Left kidney (tissue), 2 donors: ENCODE data around the gene SIK2. TPM values are rescaled to one million over a fixed set of nuclear protein-coding genes. Genes with fewer than 3 reads are reported as not detected.
"Not testable (repeated sequence)": the region's sequence is repeated elsewhere in the genome, so short reads cannot be mapped to it uniquely, and the experiment has no call there.

ENCODE experiments used
- DNase-seq: peaks from one replicate; pipeline ENCODE4 v3.0.0-alpha.2; 2013
- polyA plus RNA-seq: library from polyadenylated mRNA; unstranded; fragments of 120-200 nt; gene quantifications from one replicate; pipeline ENCODE4 v1.2.1, GENCODE V29; 2013; ENCODE audit not compliant: insufficient read length

Gene SIK2
- polyA plus RNA-seq, 1 donor = 23.4 TPM

DNA sequence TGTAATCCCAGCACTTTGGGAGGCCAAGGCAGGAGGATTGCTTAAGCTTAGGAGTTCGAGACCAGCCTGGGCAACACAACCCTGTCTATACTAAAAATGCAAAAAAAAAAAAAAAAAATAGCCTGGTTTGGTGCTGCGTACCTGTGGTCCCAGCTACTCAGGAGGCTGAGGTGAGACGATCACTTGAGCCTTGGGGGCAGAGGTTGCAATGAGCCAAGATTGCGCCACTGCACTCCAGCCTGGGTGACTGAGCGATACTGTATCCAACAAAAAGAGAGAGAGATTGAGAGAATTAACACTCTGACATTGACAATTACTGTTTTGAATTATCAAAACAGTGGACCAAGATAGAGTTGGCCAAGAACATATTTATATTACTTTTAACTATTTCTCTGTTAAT lies 53.7 kb downstream of the SIK2 start:
- DNase-seq = no peak

DNA sequence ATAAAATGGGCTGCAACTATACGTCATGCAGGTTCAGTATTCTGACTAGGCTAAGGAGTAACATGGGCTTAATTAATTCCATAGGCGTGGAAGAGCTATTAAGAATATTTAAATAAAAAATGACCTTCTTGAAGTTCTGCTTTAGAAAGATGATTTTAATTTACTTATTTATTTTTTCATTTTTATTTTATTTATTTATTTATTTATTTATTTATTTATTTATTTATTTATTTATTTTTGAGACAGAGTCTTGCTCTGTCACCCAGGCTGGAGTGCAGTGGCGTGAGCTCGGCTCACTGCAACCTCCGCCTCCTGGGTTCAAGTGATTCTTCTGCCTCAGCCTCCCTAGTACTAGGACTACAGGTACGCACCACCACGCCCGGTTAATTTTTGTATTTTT lies 55.7 kb downstream of the SIK2 start:
- not testable (repeated sequence) for DNase-seq

GRCh38 chr11:111658493-111658892 lies 56.2 kb downstream of the SIK2 start:
- DNase-seq = not testable (repeated sequence)

DNA sequence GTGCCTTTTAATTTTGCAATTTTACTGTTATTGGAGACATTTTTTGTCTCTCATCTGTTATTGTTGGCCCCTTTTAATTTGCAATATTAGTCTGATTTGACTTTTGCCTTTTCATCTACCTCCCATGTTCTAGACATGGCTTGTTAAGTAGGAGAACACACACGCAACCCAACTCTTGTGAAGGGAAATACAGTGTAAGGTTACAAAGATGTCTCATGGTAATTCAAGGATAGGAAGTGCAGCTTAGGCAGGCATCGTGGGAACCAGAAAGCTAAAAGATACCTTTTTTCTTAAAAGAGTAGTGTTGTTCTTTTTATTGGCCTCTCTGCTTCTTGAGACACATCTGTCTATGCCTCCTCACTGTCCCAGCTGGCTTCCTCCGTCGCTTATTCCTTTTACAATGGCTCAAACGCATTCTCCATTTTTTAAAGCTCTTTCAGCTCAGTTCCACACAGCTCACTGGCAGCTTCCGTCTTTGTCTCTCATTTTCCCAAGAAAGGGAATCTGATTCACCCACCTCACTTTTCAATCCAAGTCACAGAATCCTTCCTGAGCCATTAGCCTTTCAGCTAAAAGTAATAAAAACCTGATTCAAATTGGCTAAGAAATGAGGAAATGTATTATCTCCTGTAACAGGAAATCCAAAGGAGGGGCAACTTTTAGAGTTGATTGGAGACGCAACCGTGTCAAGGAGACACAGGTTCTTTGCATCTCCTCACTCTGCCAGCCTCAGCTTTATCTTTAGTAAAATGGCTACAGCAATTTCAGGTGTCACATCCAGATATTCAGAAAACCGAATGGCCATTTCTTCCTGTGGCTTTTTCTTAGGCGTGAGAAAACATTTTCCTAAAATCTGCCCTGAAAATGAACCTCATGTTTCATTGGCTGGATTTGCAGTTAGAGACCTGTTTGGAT lies 57.2 kb downstream of the SIK2 start:
- DNase-seq = no peak

DNA sequence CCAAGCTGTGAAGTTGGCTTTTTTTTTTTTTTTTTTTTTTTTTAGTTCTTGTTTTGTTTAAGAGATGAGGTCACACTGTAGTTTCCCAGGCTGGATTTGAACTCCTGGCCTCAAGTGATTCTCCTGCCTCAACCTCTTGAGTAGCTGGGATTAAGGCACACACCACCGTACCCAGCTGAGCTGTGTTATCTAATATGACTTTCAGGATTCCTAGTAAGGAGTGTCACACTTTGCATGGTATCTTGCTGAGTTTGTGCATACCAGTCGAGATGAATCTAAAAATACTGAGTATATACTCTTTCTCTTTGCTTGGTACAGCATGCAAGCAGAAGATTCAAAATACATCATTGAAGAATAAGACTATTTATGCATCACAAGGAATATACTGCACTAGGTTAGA lies 58.6 kb downstream of the SIK2 start:
- no peak for DNase-seq

- no peak for DNase-seq
Observed at GRCh38 chr11:111663820-111664219, 61.6 kb downstream of the SIK2 start.

DNA sequence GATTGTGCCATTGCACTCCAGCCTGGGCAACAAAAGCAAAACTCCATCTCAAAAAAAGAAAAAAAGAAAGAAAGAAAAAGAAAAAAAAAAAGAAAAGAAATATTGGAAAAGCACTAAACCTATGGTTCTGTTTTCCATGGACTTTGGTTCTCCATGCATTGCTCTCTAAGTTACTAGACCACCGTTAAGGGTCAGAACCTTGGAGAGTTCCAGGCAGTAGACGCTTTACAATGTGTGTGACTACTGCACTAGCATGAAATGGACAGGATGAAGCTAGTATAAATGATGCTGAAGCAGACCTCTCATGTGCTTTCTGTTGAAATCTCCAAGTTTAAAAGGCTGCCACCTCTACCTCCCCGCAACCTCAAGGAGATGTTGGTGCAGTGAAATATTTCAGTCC lies 63.5 kb downstream of the SIK2 start:
- peak; percentile 74 for DNase-seq

GRCh38 chr11:111668980-111669379 lies 66.7 kb downstream of the SIK2 start:
- no peak for DNase-seq

DNA sequence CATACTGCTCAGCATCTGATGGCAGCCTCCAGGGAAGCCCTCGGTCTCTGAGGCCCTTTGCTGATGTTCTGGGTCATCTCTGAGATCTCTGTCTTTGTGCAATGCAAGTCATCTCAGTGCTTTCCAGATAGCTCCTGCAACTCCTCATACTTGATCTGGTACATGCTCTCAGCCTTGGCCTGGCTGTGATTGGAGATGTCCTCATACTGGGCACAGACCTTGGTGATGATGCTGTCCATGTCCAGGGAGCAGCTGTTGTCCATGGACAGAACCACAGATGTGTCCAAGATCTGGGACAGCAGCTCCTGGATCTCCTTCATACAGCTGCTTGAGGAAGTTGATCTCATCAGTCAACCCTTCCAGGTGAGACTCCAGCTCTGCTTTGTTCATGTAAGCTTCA lies 69.1 kb downstream of the SIK2 start:
- no peak for DNase-seq

GRCh38 chr11:111672949-111673348 lies 70.7 kb downstream of the SIK2 start:
- no peak for DNase-seq

DNA sequence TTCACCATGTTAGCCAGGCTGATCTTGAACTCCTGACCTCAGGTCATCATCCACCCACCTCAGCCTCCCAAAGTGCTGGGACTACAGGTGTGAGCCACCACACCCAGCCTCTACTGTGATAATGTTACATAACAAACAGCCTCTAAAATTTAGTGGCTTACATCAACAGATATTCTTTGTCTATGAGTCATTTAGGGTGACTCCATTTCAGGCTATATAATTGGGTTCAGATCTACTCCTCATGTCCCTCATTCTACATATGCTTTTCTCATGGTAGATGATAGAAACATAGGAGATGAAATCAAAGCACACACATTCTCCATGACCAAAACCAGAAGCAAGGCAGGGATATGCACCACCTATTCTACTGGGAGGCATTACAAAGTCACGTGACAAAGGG lies 72.7 kb downstream of the SIK2 start:
- no peak for DNase-seq

DNA sequence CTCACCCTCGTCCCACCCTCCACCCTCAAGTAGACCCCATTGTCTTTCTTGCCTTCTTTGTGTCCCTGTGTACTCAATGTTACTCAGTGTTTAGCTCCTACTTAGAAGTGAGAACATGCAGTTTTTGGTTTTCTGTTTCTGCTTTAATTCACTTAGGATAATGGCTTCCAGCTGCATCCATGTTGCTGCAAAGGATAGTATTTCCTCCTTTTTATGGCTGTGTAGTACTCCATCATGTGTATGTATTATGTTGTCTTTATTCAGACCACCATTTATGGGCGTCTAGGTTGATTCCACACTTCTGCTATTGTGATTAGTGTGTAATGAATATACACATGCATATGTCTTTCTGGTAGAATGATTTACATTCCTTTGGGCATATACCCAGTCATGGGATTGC lies 73.6 kb downstream of the SIK2 start:
- DNase-seq = no peak

DNA sequence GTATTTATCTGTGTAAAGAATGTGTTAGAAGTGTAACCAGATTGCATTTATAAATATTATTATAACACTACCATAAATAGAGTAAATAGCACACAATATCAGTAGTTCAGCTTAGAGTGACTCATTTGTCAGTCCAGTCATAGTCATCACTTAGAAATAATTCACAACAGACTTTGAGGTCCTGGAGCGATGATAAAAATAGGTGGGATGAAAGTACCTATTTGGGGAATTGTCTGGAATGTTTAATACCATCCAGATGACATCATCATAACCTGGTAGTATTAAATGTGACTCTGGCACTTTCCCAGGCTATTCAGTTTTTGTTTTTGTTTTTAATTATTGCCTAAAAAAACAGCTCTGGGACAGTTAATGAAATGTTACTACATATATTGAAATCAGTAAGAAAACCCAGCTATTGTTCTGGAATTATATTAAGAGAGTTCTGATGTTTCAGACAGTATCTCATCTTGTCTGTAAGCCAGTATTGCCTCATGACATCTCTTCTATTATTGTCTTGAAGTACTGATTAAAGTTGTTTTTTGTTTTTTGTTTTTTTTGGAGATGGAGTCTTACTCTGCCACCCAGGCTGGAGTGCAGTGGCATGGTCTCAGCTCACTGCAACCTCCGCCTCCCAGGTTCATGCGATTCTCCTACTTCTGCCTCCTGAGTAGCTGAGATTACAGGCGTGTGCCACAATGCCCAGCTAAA lies 74.8 kb downstream of the SIK2 start:
- DNase-seq = no peak

DNA sequence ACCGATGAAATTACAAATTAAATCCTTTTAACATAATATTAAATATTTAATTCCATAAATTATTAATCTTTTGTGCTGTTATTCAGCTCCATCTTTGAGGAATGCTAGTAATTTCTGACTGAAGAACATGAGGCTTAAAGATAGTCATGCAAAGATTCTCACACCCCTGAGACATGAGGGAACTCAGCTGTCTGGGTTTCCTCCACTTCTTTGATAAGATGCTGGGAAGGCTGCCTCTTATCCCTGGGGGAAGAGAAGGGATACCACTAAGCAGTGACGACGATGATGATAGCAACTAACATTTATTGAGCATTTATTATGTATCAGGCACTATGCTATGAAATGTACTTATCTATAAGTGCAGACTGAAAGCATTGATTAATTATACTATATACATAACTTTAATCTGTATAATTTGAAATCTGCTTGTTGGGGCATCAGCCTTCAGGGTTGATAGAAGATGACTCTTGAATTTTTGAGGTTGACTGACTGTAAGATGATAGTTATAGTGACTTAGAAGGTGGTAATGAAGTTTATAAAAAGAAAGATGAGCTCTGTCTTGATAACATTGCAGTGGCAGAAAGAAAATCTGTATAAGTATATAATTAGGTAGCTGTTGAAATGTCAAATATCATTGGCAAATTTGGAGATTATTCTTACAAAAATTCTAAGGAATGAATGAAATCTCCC lies 78.4 kb downstream of the SIK2 start:
- DNase-seq = no peak

DNA sequence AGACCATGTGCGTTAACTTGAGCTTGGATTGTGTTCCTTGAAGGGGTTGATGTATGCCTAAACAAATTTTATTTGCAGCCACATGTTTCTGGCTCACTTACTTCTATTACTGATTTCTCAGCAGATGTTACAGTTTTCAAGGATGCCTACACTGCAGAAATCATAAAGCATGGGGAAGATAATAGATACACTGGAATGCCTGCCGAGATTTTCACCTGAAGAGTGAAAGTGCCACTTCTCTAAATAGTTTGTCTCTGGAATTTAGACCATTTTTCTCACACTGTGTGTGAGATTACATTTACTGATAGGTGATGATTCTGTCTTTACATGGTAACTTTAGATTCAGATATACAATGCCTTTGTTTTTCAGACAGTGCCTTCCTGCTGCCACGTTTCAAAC lies 81.6 kb downstream of the SIK2 start:
- DNase-seq = no peak

DNA sequence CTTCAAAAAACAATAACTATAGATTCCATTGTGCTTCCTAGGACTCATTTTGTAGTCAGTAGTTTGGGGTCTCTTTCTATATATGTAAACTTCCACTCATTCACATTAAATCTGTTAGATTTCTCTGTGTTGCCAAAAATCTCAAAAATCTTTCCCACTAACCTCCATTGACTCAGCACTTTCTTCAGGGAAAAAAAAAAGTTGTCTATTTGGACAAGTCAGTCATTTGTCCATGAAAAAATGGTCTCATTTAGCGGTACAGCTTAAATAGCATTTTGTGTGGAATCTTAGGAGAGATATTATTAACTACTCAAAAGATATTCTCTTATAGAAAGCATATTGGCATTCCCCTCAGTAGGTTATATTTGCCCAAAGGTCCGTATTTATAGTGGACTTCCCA lies 82.0 kb downstream of the SIK2 start:
- DNase-seq = no peak

GRCh38 chr11:111688013-111688412 lies 85.8 kb downstream of the SIK2 start:
- DNase-seq = no peak

DNA sequence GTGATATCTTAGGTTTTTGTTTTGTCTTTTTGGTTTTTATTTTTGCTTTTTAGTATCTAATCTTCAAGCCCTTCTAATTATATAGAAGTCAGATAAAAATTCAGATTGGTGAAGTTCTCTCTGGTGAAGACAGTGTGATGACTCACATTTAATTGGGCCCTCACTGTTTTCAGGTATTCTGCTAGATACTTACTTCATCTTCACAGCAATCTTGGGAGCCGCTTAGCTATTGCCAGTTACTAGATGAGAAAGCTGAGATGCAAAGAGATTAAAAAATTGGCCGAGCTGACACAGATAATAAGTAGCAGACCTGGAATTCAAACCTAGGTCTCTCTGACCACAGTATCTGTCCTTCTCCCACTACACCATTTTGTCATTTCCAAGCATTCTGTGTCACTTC lies 88.9 kb downstream of the SIK2 start:
- no peak for DNase-seq

GRCh38 chr11:111691741-111692140 lies 89.5 kb downstream of the SIK2 start:
- no peak for DNase-seq

GRCh38 chr11:111693224-111693937 lies 91.1 kb downstream of the SIK2 start:
- no peak for DNase-seq

- peak; percentile 41 for DNase-seq
Observed at GRCh38 chr11:111694851-111695250, 92.6 kb downstream of the SIK2 start.

GRCh38 chr11:111696556-111696955 lies 94.3 kb downstream of the SIK2 start:
- DNase-seq = no peak
